Measurements from ENCODE around the gene GLUD2.
"Not testable (repeated sequence)": the region's sequence is repeated elsewhere in the genome, so short reads cannot be mapped to it uniquely, and the experiment has no call there.

The GLUD2 gene

GRCh38 chrX:121047441-121048419, at the start of gene GLUD2:
Gene GLUD2, plus strand, starts transcription at chrX:121047610. Its CDS starts 75 bp downstream, at chrX:121047685.
- DNase-seq (ENCODE audit: low read depth) = not testable (repeated sequence)

DNA sequence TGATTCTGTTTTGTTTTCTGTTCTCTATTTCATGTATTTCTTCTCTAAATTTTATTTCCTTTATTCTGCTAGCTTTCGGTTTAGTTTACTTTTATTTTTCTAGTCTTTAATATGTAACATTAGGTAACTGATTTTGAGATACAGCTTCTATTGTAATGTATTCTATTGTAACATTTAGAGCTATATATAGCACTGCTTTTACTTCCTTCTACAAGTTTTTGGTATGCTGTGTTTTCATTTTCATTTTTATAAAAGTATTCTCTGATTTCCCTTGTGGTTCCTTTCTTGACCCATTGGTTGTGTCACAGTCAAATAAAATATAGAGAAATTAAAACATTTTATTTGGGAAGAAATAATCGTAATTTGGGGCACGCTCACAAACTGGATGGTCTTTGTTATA, 48.0 kb upstream of the GLUD2 start:
- DNase-seq (ENCODE audit: low read depth) = no peak

GRCh38 chrX:121000589-121000988, 46.8 kb upstream of the GLUD2 start:
- no peak for DNase-seq (ENCODE audit: low read depth)

DNA sequence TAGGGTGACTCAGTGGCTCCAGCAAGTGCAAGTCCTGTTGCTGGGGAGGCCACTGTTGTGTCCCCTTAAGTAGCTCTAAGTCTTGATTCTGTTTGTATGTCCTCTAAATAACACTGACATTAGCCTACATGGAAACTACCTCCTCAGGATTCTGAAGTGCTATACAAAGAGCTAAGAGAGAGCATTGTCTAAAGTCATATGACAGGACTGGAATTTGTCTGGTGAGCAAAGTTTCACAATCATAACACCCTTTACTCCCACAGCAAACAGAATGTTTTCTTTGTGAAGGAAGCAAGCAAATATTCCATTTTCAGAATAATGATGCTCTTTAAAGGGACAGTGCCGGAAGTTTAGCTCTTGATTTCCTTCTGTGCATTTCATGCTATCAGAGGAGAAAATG, 38.5 kb upstream of the GLUD2 start:
- DNase-seq (ENCODE audit: low read depth) = no peak

GRCh38 chrX:121009764-121010163, 37.6 kb upstream of the GLUD2 start:
- no peak for DNase-seq (ENCODE audit: low read depth)

- DNase-seq (ENCODE audit: low read depth) = no peak
These were observed 37.2 kb upstream of the GLUD2 start for GRCh38 chrX:121010218-121010617.

- DNase-seq (ENCODE audit: low read depth) = no peak
These were observed 36.2 kb upstream of the GLUD2 start for GRCh38 chrX:121011254-121011653.

DNA sequence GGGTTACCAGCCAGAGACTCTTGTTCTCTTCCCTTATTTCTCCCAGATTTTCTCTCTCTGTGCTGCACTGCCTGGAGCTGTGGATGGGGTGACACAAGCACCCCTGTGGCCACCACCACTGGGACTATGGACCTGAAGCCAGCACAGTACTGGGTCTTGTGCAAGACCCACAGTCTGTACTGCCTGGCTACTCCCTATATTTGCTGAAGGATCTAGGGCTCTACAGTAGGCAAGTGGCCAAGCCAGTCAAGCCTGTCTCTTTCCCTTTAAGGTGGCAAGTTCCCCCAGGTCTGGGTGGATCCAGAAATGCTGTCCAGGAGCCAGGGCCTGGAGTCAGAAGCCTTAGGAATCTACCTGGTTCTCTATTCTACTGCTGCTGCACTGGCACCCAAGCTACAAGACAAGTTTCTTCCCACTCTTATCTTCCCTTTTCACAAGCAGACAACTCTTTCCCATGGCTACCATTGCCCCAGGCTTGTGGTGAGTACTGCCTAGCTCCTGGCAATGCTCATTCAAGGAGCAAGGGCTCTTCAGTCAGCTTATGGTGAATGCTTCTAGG, 33.4 kb upstream of the GLUD2 start:
- DNase-seq (ENCODE audit: low read depth) = no peak

DNA sequence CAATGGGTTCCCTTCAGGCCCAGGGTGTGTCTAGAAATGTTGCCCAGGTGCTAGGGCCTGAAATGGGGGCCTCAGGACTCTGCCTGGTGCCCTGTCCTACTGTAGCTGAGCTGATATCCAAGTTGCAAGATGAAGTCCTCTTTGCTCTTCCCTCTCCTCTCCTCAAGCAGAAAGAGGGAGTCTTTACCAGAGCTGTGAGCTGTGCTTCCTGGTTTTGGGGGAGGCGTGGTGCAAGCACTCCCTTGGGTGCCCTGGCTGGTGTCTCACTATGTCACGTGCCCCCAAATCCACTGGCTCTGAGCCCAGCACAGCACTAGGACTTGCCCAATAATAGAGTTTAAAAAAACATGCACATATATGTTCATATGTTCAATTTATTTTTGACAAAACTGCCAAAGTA, 32.6 kb upstream of the GLUD2 start:
- no peak for DNase-seq (ENCODE audit: low read depth)

GRCh38 chrX:121028419-121028818, 19.0 kb upstream of the GLUD2 start:
- DNase-seq (ENCODE audit: low read depth) = no peak

DNA sequence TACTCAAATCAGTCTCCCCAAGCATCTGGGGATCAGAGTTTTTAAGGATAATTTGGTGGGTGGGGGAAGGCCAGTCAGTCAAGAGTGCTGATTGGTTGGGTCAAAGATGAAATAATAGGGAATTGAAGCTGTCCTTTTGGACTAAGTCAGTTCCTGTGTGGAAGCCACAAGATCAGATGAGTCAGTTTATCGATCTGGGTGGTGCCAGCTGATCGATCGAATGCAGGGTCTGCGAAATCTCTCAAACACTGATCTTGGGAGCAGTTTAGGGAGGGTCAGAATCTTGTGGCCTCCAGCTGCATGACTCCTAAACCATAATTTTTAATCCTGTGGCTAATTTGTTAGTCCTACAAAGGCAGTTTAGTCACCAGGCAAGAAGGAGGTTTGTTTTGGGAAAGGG, 17.3 kb upstream of the GLUD2 start:
- no peak for DNase-seq (ENCODE audit: low read depth)

- no peak for DNase-seq (ENCODE audit: low read depth)
These were observed 14.9 kb upstream of the GLUD2 start for GRCh38 chrX:121032531-121032930.

- no peak for DNase-seq (ENCODE audit: low read depth)
These were observed 11.3 kb upstream of the GLUD2 start for GRCh38 chrX:121036137-121036536.

DNA sequence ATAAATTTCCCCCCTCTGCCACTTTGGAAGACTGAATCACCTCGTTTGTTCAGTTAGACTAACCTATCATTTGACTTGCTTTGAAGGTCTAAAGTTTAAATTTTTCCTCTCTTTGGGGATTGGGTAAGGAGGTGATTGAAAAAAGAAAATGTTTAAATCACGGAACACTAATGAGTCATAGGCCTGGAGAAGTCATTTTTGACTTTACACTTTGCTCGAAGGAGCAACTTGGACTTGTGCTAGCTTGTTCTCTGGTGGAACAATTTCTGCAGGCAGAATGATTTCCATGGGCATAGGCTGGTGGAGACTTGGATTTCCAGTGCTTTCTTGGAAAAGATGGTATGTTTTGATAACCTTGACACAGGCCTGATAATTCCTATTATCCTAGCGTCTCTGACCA, 10.5 kb upstream of the GLUD2 start:
- no peak for DNase-seq (ENCODE audit: low read depth)

DNA sequence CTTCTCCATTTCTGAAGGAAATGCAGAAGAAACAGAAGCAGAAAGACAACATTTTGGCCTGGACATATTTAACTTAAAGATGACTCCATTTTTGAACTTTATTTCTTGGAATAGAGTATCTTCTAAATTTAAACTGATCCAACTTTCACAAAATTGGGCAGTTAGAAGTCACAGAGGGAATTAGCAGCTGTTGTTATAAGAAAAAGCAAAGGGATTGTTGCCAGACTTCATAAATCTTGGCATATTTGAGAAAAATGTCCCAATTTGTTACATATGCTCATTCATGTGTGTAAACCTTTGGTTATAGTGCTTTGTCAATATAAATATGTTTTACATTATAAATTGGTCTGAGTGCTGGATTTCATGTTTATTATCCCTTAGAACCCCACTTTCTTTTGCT, 3.4 kb downstream of the GLUD2 start:
- no peak for DNase-seq (ENCODE audit: low read depth)

GRCh38 chrX:121052122-121052521, 4.7 kb downstream of the GLUD2 start:
- DNase-seq (ENCODE audit: low read depth) = no peak

- no peak for DNase-seq (ENCODE audit: low read depth)
These were observed 14.9 kb downstream of the GLUD2 start for GRCh38 chrX:121062289-121062688.

DNA sequence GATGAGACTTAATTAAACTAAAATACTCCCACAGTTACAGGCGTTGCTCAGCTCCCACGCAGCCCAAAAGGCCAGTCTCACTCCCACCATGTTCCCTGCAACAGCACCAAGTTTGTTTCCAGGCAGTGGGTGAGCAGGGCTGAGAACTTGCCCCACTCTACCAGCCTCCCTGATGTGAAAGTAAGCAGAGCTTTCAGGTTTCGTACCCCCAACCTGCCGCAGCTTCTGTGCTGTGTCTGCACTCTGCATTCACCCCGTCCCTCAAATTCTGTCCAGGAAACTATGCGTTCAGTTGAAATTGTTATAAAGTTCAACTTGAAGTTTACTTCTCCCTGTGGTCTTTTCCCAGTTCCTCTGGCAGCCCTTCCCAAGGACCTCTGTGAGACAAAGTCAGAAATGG, 17.2 kb downstream of the GLUD2 start:
- DNase-seq (ENCODE audit: low read depth) = no peak

GRCh38 chrX:121084247-121084646, 36.8 kb downstream of the GLUD2 start:
- not testable (repeated sequence) for DNase-seq (ENCODE audit: low read depth)

DNA sequence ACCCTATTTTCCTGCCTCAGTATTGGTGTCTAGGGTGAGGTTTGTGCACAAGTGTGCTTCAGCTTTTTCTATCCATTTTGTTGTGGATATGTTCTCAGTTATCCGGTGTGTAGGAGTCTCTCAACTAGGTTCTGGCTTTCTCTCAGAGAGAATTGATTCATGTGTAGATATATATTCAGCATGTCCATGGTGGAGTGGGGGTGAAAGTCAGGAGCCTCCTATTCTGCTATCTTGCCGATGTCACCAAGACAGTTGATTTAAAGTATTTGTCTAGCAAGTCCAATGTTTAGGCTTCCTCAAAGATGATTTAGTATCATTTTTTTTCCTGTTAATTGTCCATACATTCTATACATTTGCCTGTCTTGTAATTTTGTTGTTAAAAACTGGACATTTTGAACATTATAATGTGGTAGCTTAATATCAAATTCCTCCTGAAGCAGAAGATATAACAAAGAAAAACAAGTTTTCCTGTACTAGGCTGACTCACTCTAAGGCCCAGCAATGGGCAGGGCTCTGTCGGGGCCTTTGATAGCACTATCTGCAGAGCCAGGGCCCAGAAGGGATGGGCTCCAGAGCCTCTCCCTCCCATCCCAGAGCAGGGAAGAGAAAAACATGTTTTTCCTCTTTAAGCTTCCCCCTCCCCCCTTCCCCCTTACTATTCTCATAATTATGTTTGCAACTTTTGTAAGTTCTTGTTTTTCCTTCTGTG, 37.6 kb downstream of the GLUD2 start:
- no peak for DNase-seq (ENCODE audit: low read depth)

DNA sequence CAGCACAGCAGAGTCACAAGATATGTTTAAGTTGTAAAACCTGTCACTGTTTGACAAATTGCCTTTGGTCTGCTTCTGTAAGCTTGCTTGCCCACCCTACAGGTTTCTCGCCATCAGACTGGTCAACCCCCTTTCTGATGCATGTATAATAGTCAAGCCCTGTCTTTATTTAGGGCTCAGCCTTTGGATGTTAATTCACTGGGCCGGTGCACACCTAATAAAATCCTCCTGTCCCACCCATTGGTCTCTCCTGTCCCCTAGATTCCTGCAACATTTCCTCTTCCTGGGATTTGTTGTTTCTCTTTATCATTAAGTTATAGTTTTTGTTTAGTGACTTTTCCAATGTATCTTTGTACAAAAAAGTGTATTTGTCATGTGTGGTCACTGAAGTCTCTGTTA, 38.2 kb downstream of the GLUD2 start:
- DNase-seq (ENCODE audit: low read depth) = no peak

GRCh38 chrX:121093011-121093410, 45.6 kb downstream of the GLUD2 start:
- no peak for DNase-seq (ENCODE audit: low read depth)

All from HS-27A (cell line).